MCF 10A (cell line): Measurements from ENCODE around the gene EXOSC10. TPM values are rescaled to one million over a fixed set of nuclear protein-coding genes. Genes with fewer than 3 reads are reported as not detected.

Source experiments
- BruUV-seq: library from RNA; stranded (reverse); fragments of 400-500 nt; replicated peaks from 2 replicates; lab custom pipeline; 2021; lab: Mats Ljungman, UMichigan
- CTCF ChIA-PET: fragments of 300-600 bp; sonication (Branson Sonifier 250); formaldehyde crosslinking; extraction: SDS; loops from one replicate; lab custom pipeline; 2021; ENCODE audit warnings: antibody characterized with exemption, inconsistent platforms; lab: Yijun Ruan, JAX
- POLR2A ChIA-PET: fragments of 300-600, 350-650 bp; sonication (Branson Sonifier 250); formaldehyde crosslinking; extraction: SDS; loops from one replicate; lab custom pipeline; 2020; ENCODE audit warnings: antibody characterized with exemption, inconsistent platforms; lab: Yijun Ruan, JAX
- DNase-seq: peaks from one replicate; pipeline ENCODE4 v3.0.0-alpha.2; 2018; ENCODE audit not compliant: unreplicated experiment
- H3K27ac Mint-ChIP-seq: one replicate; pipeline ENCODE4 v1.8.0; 2022; ENCODE audit warnings: mild to moderate bottlenecking, low read depth, mixed read lengths; ENCODE audit not compliant: unreplicated experiment
- H3K27me3 Mint-ChIP-seq: one replicate; pipeline ENCODE4 v1.8.0; 2022; ENCODE audit warnings: mixed read lengths; ENCODE audit not compliant: insufficient read depth, unreplicated experiment
- H3K36me3 Mint-ChIP-seq: one replicate; pipeline ENCODE4 v1.8.0; 2022; ENCODE audit warnings: mild to moderate bottlenecking, moderate library complexity, mixed read lengths; ENCODE audit not compliant: insufficient read depth, unreplicated experiment
- H3K4me1 Mint-ChIP-seq: one replicate; pipeline ENCODE4 v1.8.0; 2022; ENCODE audit warnings: mixed read lengths; ENCODE audit not compliant: insufficient read depth, unreplicated experiment
- H3K4me3 Mint-ChIP-seq: one replicate; pipeline ENCODE4 v1.8.0; 2022; ENCODE audit warnings: mild to moderate bottlenecking, moderate library complexity, mixed read lengths; ENCODE audit not compliant: unreplicated experiment
- H3K9me3 Mint-ChIP-seq: one replicate; pipeline ENCODE4 v1.8.0; 2022; ENCODE audit warnings: mixed read lengths; ENCODE audit not compliant: unreplicated experiment
- intact Hi-C: fragments of 100-400 bp; cut with micrococcal nuclease; formaldehyde crosslinking; loops from 2 replicates; pipeline ENCODE4 v1.14.1; 2022
- total RNA-seq: library from RNA; stranded (reverse); gene quantifications from 2 replicates; pipeline ENCODE4 v1.2.3, GENCODE V29; 2022
- TF ChIP-seq, protein P1 (sequence below): fragments of 200-600 bp; IDR thresholded peaks from one replicate; pipeline ENCODE4 v1.8.0; 2022; ENCODE audit warnings: antibody characterized with exemption, mild to moderate bottlenecking; ENCODE audit not compliant: unreplicated experiment

The EXOSC10 gene
- total RNA-seq, 1 experiment from 2014 or later: 65.1 TPM

DNA sequence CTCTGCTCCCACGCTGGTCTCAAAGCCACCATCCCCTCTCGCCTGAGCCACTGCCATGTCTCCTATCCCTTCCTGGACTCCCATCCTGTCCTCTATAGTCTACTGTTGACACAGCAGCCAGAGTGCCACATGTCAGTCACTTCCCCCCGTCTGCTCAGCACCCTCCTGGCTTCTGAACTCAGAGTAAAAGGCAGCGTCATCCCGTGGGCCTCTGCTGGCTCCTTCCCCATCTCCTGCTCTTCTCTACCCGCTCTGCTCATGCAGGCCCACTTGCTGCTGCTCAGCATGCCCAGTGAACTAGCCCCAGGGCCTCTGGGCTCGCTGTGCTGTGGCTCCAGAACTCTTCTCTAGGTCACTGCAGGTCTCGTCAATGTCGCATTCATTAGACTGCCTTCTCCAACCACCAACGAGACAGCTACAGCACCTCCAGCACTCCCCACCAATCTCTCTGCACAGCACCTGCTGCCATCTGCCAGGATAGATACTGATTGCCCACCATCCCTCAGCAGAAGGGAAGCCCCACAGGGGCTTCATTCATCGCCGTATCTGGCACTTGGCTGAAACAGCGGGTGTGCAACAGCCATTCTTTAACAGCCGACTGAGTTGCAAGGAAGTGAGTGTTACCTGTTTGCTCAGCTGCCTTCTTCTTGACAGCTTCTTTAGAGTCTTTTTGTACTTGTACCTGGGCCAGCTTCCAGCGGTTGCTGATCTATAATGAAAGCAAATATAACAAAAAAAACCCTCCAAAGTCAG is 28.0 kb downstream of the EXOSC10 start:
- BruUV-seq: no TSS peak
- POLR2A ChIA-PET: interaction anchor here (2.0 kb wide), 1 partner anchor 10 kb away, joined by 8 read pairs; no protein-coding TSS in a partner anchor

GRCh38 chr1:11070876-11071275 is 28.8 kb downstream of the EXOSC10 start:
- peaks cover 93% of the 10 kb centered on the region for H3K36me3 Mint-ChIP-seq
- CTCF ChIA-PET: interaction anchor here (0.5 to 3.0 kb wide), 2 partner anchors 33 to 171 kb away, joined by 3 to 24 read pairs; no protein-coding TSS in a partner anchor

More for the DNA sequence above, 28.0 kb downstream of the EXOSC10 start:
- no peaks in the 10 kb centered on the region for H3K9me3 Mint-ChIP-seq
- intact Hi-C loops: no loop called here
- TF ChIP-seq, protein P1, sequence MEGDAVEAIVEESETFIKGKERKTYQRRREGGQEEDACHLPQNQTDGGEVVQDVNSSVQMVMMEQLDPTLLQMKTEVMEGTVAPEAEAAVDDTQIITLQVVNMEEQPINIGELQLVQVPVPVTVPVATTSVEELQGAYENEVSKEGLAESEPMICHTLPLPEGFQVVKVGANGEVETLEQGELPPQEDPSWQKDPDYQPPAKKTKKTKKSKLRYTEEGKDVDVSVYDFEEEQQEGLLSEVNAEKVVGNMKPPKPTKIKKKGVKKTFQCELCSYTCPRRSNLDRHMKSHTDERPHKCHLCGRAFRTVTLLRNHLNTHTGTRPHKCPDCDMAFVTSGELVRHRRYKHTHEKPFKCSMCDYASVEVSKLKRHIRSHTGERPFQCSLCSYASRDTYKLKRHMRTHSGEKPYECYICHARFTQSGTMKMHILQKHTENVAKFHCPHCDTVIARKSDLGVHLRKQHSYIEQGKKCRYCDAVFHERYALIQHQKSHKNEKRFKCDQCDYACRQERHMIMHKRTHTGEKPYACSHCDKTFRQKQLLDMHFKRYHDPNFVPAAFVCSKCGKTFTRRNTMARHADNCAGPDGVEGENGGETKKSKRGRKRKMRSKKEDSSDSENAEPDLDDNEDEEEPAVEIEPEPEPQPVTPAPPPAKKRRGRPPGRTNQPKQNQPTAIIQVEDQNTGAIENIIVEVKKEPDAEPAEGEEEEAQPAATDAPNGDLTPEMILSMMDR: no peak
- CTCF ChIA-PET: interaction anchor here (0.7 kb wide), 1 partner anchor 10 kb away, joined by 3 read pairs; no protein-coding TSS in a partner anchor
- no peak for DNase-seq
- H3K4me1 Mint-ChIP-seq: no peaks in the 10 kb centered on the region
- H3K36me3 Mint-ChIP-seq: peaks cover 93% of the 10 kb centered on the region
- no peak overlapping the region for H3K4me3 Mint-ChIP-seq
- H3K27me3 Mint-ChIP-seq: no peaks in the 10 kb centered on the region
- no peak overlapping the region for H3K27ac Mint-ChIP-seq

GRCh38 chr1:11068600-11069473 is 30.8 kb downstream of the EXOSC10 start:
- Mint-ChIP-seq H3K27me3 (no peaks in the 10 kb centered on the region), H3K9me3 (no peaks in the 10 kb centered on the region), H3K27ac (no peak overlapping the region), H3K4me1 (no peaks in the 10 kb centered on the region), H3K4me3 (no peak overlapping the region), H3K36me3 (peaks cover 92% of the 10 kb centered on the region)
- TF ChIP-seq, protein P1: no peak
- no peak for DNase-seq
- intact Hi-C loops: no loop called here
- ChIA-PET POLR2A (interaction anchor here (1.5 kb wide), 1 partner anchor 18 kb away, joined by 4 read pairs; no protein-coding TSS in a partner anchor), CTCF (interaction anchor here (0.6 to 3.0 kb wide), 2 partner anchors 31 to 538 kb away, joined by 4 to 24 read pairs; no protein-coding TSS in a partner anchor)
- no TSS peak for BruUV-seq

More at GRCh38 chr1:11070876-11071275, 28.8 kb downstream of the EXOSC10 start:
- TF ChIP-seq, protein P1: no peak
- intact Hi-C loops: no loop called here
- no peaks in the 10 kb centered on the region for H3K27me3 Mint-ChIP-seq
- POLR2A ChIA-PET: interaction anchor here (0.6 to 2.0 kb wide), 4 partner anchors 10 to 1057 kb away, joined by 4 to 8 read pairs (median 4); no protein-coding TSS in a partner anchor
- DNase-seq: no peak
- no peaks in the 10 kb centered on the region for H3K4me1 Mint-ChIP-seq
- H3K9me3 Mint-ChIP-seq: no peaks in the 10 kb centered on the region
- BruUV-seq: no TSS peak
- no peak overlapping the region for H3K4me3 Mint-ChIP-seq
- H3K27ac Mint-ChIP-seq: no peak overlapping the region
